Caco-2 (cell line): ENCODE results near the gene PROM2. TPM values are rescaled to one million over a fixed set of nuclear protein-coding genes. Genes with fewer than 3 reads are reported as not detected.

ENCODE experiments used
- BruUV-seq: library from RNA; stranded (reverse); fragments of 400-500 nt; replicated peaks from 2 replicates; lab custom pipeline; 2021; lab: Mats Ljungman, UMichigan
- CTCF ChIA-PET: fragments of 300-600 bp; sonication (Branson Sonifier 250); formaldehyde crosslinking; loops from one replicate; lab custom pipeline; 2022; ENCODE audit warnings: antibody characterized with exemption; lab: Charles Lee
- POLR2A ChIA-PET: fragments of 300-600 bp; sonication (Branson Sonifier 250); formaldehyde crosslinking; loops from one replicate; lab custom pipeline; 2022; ENCODE audit warnings: antibody characterized with exemption; lab: Charles Lee
- DNase-seq, 2 experiments: peaks; one replicate each; pipeline versions ENCODE4 v3.0.0 to v3.0.0-alpha.2; 2020 to 2022
- H3K27me3 ChIP-seq: replicated peaks from 2 replicates; pipeline ENCODE4 v1.6.0; 2011; ENCODE audit warnings: low read length; ENCODE audit not compliant: control insufficient read depth, insufficient read depth
- H3K36me3 ChIP-seq: 2 replicates; pipeline ENCODE4 v1.5.1; 2011; ENCODE audit warnings: low read length; ENCODE audit not compliant: control insufficient read depth, insufficient read depth
- H3K4me1 ChIP-seq: fragments of 250-450 bp; sonication (Bioruptor Pico); 2 replicates; pipeline ENCODE4 v1.5.1; 2020; ENCODE audit warnings: mild to moderate bottlenecking
- H3K4me3 ChIP-seq: 2 replicates; pipeline ENCODE4 v1.5.1; 2011; ENCODE audit warnings: low read depth, mild to moderate bottlenecking, control low read depth, low read length
- H3K9me3 ChIP-seq: fragments of 250-450 bp; sonication (Bioruptor Pico); 2 replicates; pipeline ENCODE4 v1.5.1; 2020; ENCODE audit warnings: mild to moderate bottlenecking, moderate library complexity
- H3K27ac Mint-ChIP-seq: one replicate; pipeline ENCODE4 v1.8.0; 2022; ENCODE audit warnings: mixed read lengths; ENCODE audit not compliant: unreplicated experiment
- H3K27me3 Mint-ChIP-seq: one replicate; pipeline ENCODE4 v1.8.0; 2022; ENCODE audit warnings: mixed read lengths; ENCODE audit not compliant: insufficient read depth, unreplicated experiment
- H3K36me3 Mint-ChIP-seq: one replicate; pipeline ENCODE4 v1.8.0; 2022; ENCODE audit warnings: mild to moderate bottlenecking, mixed read lengths; ENCODE audit not compliant: insufficient read depth, unreplicated experiment
- H3K4me1 Mint-ChIP-seq: one replicate; pipeline ENCODE4 v1.8.0; 2022; ENCODE audit warnings: low read depth, mixed read lengths; ENCODE audit not compliant: unreplicated experiment
- H3K4me3 Mint-ChIP-seq: one replicate; pipeline ENCODE4 v1.8.0; 2022; ENCODE audit warnings: mild to moderate bottlenecking, moderate library complexity, mixed read lengths; ENCODE audit not compliant: unreplicated experiment
- H3K9me3 Mint-ChIP-seq: one replicate; pipeline ENCODE4 v1.8.0; 2022; ENCODE audit warnings: mixed read lengths; ENCODE audit not compliant: unreplicated experiment
- CTCF ChIP-seq, 2 experiments: fragments of 200-600 bp in 1 of 2; IDR thresholded peaks; 1 replicate in 1 of 2; 2 replicates in 1 of 2; pipeline versions ENCODE4 v1.5.1 to v1.8.0; 2011 to 2022; ENCODE audit warnings: antibody characterized with exemption in 1 of 2, control low read depth in 1 of 2, inconsistent platforms in 1 of 2, low read depth in 1 of 2, low read length in 1 of 2, mild to moderate bottlenecking in 1 of 2, moderate library complexity in 1 of 2; ENCODE audit not compliant: insufficient read depth in 1 of 2, severe bottlenecking in 1 of 2, unreplicated experiment in 1 of 2
- intact Hi-C: fragments of 100-400 bp; cut with micrococcal nuclease; formaldehyde crosslinking; loops from one replicate; pipeline ENCODE4 v1.10.0; 2022; ENCODE audit not compliant: unreplicated experiment
- total RNA-seq: library from RNA; stranded (reverse); gene quantifications from 2 replicates; pipeline ENCODE4 v1.2.3, GENCODE V29; 2022

The PROM2 gene
- total RNA-seq, 1 experiment from 2014 or later, result 0.82 TPM

GRCh38 chr2:95266781-95267430 lies 7.3 kb upstream of the PROM2 start:
- BruUV-seq, result no TSS peak
- H3K27me3 ChIP-seq, result no peaks in the 10 kb centered on the region
- CTCF ChIA-PET, result no interaction called here
- no peak for DNase-seq
- no peaks in the 10 kb centered on the region; the same call in 1 of the 2 replicates for H3K4me1 ChIP-seq
- Mint-ChIP-seq H3K4me1 (no peaks in the 10 kb centered on the region), H3K9me3 (no peaks in the 10 kb centered on the region), H3K36me3 (peaks cover 6% of the 10 kb centered on the region), H3K27me3 (no peaks in the 10 kb centered on the region), H3K27ac (no peak overlapping the region), H3K4me3 (no peak overlapping the region)
- no peak overlapping the region for H3K4me3 ChIP-seq
- no peaks in the 10 kb centered on the region for H3K9me3 ChIP-seq
- no peaks in the 10 kb centered on the region for H3K36me3 ChIP-seq
- intact Hi-C loops, result no loop called here
- no peak for TF ChIP-seq CTCF (IDR thresholded peaks at IDR 0.05; ENCODE audit: insufficient read depth in 1 of 2, low read depth in 1 of 2, low read length in 1 of 2, severe bottlenecking in 1 of 2, unreplicated experiment in 1 of 2)
- POLR2A ChIA-PET, result no interaction called here

GRCh38 chr2:95267458-95268210 lies 6.6 kb upstream of the PROM2 start:
- H3K27me3 Mint-ChIP-seq, result no peaks in the 10 kb centered on the region
- no peaks in the 10 kb centered on the region for H3K9me3 ChIP-seq
- DNase-seq, result no peak
- peaks cover 6% of the 10 kb centered on the region for H3K36me3 Mint-ChIP-seq
- no peaks in the 10 kb centered on the region for H3K27me3 ChIP-seq
- ChIA-PET POLR2A (no interaction called here), CTCF (no interaction called here)
- H3K4me3 Mint-ChIP-seq, result no peak overlapping the region
- H3K4me3 ChIP-seq, result no peak overlapping the region
- TF ChIP-seq CTCF (IDR thresholded peaks at IDR 0.05; ENCODE audit: insufficient read depth in 1 of 2, low read depth in 1 of 2, low read length in 1 of 2, severe bottlenecking in 1 of 2, unreplicated experiment in 1 of 2), result no peak
- no peaks in the 10 kb centered on the region for H3K36me3 ChIP-seq
- no peaks in the 10 kb centered on the region for H3K4me1 Mint-ChIP-seq
- intact Hi-C loops, result no loop called here
- H3K9me3 Mint-ChIP-seq, result no peaks in the 10 kb centered on the region
- H3K4me1 ChIP-seq, result no peaks in the 10 kb centered on the region; the same call in 1 of the 2 replicates
- H3K27ac Mint-ChIP-seq, result no peak overlapping the region
- no TSS peak for BruUV-seq

- peak in 1 of 2 experiments; percentile 23 for DNase-seq
- Mint-ChIP-seq H3K27ac (no peak overlapping the region), H3K4me1 (no peaks in the 10 kb centered on the region), H3K27me3 (no peaks in the 10 kb centered on the region), H3K36me3 (peaks cover 6% of the 10 kb centered on the region), H3K9me3 (no peaks in the 10 kb centered on the region), H3K4me3 (no peak overlapping the region)
- Histone ChIP-seq H3K4me1 (no peaks in the 10 kb centered on the region), H3K36me3 (no peaks in the 10 kb centered on the region), H3K4me3 (no peak overlapping the region), H3K27me3 (no peaks in the 10 kb centered on the region), H3K9me3 (no peaks in the 10 kb centered on the region)
- TF ChIP-seq CTCF (IDR thresholded peaks at IDR 0.05; ENCODE audit: insufficient read depth in 1 of 2, low read depth in 1 of 2, low read length in 1 of 2, severe bottlenecking in 1 of 2, unreplicated experiment in 1 of 2), result no peak
- POLR2A ChIA-PET, result no interaction called here
- intact Hi-C loops, result no loop called here
- no TSS peak for BruUV-seq
- CTCF ChIA-PET, result no interaction called here
Measured at GRCh38 chr2:95268211-95269035, 5.8 kb upstream of the PROM2 start.
